Measurements from ENCODE around the gene TNS1.

GRCh38 chr2:217824223-217824622 is 178.6 kb downstream of the TNS1 start:
- TF ChIP-seq CTCF (IDR thresholded peaks at IDR 0.05; ENCODE audit: insufficient read depth, low read depth, low read length) (no peak), EZH2 (IDR thresholded peaks at IDR 0.05; ENCODE audit: insufficient read depth, low read length) (no peak)
